ENCODE data around the gene CUEDC2. TPM values are rescaled to one million over a fixed set of nuclear protein-coding genes. Genes with fewer than 3 reads are reported as not detected.

The CUEDC2 gene
- total RNA-seq, 1 donor = 51.0 TPM

GRCh38 chr10:102392306-102392705 is 40.1 kb downstream of the CUEDC2 start:
- TF ChIP-seq, protein P1, sequence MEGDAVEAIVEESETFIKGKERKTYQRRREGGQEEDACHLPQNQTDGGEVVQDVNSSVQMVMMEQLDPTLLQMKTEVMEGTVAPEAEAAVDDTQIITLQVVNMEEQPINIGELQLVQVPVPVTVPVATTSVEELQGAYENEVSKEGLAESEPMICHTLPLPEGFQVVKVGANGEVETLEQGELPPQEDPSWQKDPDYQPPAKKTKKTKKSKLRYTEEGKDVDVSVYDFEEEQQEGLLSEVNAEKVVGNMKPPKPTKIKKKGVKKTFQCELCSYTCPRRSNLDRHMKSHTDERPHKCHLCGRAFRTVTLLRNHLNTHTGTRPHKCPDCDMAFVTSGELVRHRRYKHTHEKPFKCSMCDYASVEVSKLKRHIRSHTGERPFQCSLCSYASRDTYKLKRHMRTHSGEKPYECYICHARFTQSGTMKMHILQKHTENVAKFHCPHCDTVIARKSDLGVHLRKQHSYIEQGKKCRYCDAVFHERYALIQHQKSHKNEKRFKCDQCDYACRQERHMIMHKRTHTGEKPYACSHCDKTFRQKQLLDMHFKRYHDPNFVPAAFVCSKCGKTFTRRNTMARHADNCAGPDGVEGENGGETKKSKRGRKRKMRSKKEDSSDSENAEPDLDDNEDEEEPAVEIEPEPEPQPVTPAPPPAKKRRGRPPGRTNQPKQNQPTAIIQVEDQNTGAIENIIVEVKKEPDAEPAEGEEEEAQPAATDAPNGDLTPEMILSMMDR (IDR thresholded peaks at IDR 0.05; ENCODE audit: insufficient read depth, low read depth, low read length) = no peak
- no peak for DNase-seq (ENCODE audit: low read depth)
- no peak overlapping the region for H3K4me3 ChIP-seq (ENCODE audit: low read depth, low read length)

- no peak overlapping the region for H3K4me3 ChIP-seq (ENCODE audit: low read depth, low read length)
- TF ChIP-seq, protein P1 (IDR thresholded peaks at IDR 0.05; ENCODE audit: insufficient read depth, low read depth, low read length) = no peak
- DNase-seq (ENCODE audit: low read depth) = no peak
Measured at GRCh38 chr10:102389894-102390293, 42.5 kb downstream of the CUEDC2 start.

DNA sequence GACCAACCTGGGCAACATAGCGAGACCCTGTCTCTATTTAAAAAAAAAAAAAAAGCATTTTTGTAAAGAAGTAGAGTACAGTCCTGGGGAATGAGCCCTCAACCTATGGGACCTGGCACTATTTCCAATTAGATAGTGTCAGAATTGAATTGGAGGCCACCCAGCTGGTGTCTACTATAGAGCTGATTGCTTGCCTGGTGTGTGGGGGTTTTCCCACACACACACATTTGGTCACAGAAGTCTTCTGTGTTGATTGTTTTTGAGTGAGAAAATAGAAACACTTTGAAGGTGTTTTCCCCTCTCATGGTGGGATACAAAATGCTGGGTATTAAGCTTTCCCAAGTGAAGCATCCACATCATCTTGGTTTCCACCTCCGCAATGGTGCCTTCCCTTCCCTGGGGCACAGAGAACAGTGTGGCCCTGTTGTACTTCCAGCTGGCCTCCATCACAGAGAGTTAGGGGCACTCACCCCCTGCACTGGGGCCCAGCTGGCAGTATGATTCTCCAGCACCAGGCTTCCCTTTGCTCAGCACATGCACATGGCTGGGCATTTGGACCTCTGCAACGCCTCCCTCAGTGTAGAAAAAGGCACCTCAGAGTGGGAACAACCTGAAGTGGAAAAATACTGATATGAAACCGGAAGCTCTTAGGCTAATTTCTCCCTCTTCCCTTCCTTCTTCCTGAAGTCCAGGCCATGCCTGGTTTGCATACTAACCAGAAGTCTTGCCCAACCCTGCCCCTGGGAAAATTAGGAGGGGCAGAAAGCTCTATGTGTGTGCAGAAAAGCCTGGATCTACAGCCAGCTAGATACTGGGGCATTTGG is 47.6 kb downstream of the CUEDC2 start:
- DNase-seq (ENCODE audit: low read depth) = peak; percentile 84
- H3K4me3 ChIP-seq (ENCODE audit: low read depth, low read length) = no peak overlapping the region
- TF ChIP-seq, protein P1 (IDR thresholded peaks at IDR 0.05; ENCODE audit: insufficient read depth, low read depth, low read length) = no peak

- H3K4me3 ChIP-seq (ENCODE audit: low read depth, low read length) = no peak overlapping the region
- DNase-seq (ENCODE audit: low read depth) = peak; percentile 38
- TF ChIP-seq, protein P1 (IDR thresholded peaks at IDR 0.05; ENCODE audit: insufficient read depth, low read depth, low read length) = peak; percentile 45
Measured at GRCh38 chr10:102384053-102384452, 48.3 kb downstream of the CUEDC2 start.

DNA sequence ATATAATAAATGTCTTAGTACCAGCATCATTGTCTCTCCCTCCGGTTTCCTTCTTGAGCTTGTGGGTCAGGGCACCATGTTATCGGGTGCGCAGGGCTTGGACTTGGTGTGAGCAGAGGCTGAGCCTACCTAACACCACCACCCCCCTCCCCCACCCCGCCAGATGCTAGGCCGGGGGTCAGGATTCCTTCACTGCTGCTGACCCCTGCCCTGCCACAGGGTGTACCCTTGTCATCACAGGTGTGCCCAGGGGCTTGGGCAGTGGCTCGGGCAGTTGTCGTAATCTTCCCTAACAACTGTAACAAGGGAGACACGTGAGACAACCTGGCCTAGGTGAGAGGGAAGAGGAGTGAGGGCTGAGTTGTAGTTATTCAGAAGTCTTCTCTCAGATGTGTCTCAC is 49.5 kb downstream of the CUEDC2 start:
- H3K4me3 ChIP-seq (ENCODE audit: low read depth, low read length) = no peak overlapping the region
- no peak for DNase-seq (ENCODE audit: low read depth)
- TF ChIP-seq, protein P1 (IDR thresholded peaks at IDR 0.05; ENCODE audit: insufficient read depth, low read depth, low read length) = no peak

DNA sequence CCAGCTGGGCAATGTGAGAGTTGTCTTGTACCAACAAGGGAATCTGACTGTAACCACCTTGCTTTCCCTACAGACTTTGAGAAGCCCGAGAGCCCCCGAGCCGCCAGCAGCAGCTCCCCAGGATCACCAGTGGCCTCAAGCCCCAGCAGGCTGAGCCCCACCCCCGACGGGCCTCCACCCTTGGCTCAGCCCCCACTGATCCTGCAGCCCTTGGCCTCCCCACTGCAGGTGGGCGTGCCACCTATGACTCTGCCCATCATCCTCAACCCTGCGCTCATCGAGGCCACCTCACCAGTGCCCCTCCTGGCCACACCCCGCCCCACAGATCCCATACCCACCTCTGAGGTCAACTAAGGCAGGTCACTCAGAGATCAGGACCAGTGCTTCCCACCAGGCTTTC is 50.4 kb downstream of the CUEDC2 start:
- no peak for DNase-seq (ENCODE audit: low read depth)

More for the DNA sequence above, 50.4 kb downstream of the CUEDC2 start:
- no peak overlapping the region for H3K4me3 ChIP-seq (ENCODE audit: low read depth, low read length)
- TF ChIP-seq, protein P1 (IDR thresholded peaks at IDR 0.05; ENCODE audit: insufficient read depth, low read depth, low read length) = no peak
